Suprapubic skin (tissue), 4 donors: ENCODE data around the gene PLCL1. TPM values are rescaled to one million over a fixed set of nuclear protein-coding genes. Genes with fewer than 3 reads are reported as not detected.

Experiments used
- DNase-seq, 2 donors: peaks; one replicate each; pipeline ENCODE4 v3.0.0-alpha.2; 2019; ENCODE audit warnings: low spot score in 2 of 2
- H3K27ac ChIP-seq: fragments of 200-600 bp; sonication (generic); one replicate; pipeline ENCODE4 v1.5.1; 2019
- H3K27me3 ChIP-seq: fragments of 200-600 bp; sonication (generic); one replicate; pipeline ENCODE4 v1.5.1; 2019
- H3K36me3 ChIP-seq: fragments of 200-600 bp; sonication (generic); one replicate; pipeline ENCODE4 v1.5.1; 2019
- H3K4me1 ChIP-seq: fragments of 200-600 bp; sonication (generic); one replicate; pipeline ENCODE4 v1.5.1; 2019
- H3K4me3 ChIP-seq: fragments of 200-600 bp; sonication (generic); one replicate; pipeline ENCODE4 v1.5.1; 2019; ENCODE audit warnings: mild to moderate bottlenecking
- H3K9me3 ChIP-seq: fragments of 200-600 bp; sonication (generic); one replicate; pipeline ENCODE4 v1.5.1; 2019
- EP300 ChIP-seq: sonication (generic); formaldehyde crosslinking; IDR thresholded peaks from one replicate; pipeline ENCODE4 v1.6.1; 2017; ENCODE audit warnings: antibody characterized with exemption
- POLR2A ChIP-seq, 2 donors: fragments of 450-650 bp; IDR thresholded peaks; one replicate each; pipeline ENCODE4 v1.6.1; 2017; ENCODE audit warnings: antibody characterized with exemption in 2 of 2, mild to moderate bottlenecking in 2 of 2, moderate library complexity in 2 of 2
- POLR2AphosphoS5 ChIP-seq, 3 donors: sonication (generic); formaldehyde crosslinking; IDR thresholded peaks; one replicate each; pipeline ENCODE4 v1.6.1; 2017; ENCODE audit warnings: antibody characterized with exemption in 3 of 3
- WGBS: methylation state at CpG from one replicate; pipeline ENCODE4 v1.1.5; 2018; 5-methylcytosine and 5-hydroxymethylcytosine counted together
- total RNA-seq, 4 donors: library from RNA; depleted of rRNA; stranded (reverse); fragments of >200 nt; gene quantifications; one replicate each; pipeline ENCODE4 v1.1.0, GENCODE V29; 2016
- TF ChIP-seq, protein P1 (sequence below), 2 donors: fragments of 200-600 bp in 1 of 2; fragments of 450-650 bp in 1 of 2; sonication (generic) in 1 of 2; IDR thresholded peaks; one replicate each; pipeline ENCODE4 v1.5.1; 2016 to 2019; ENCODE audit warnings: antibody characterized with exemption in 2 of 2, mild to moderate bottlenecking in 1 of 2, moderate library complexity in 1 of 2

PLCL1 gene
- total RNA-seq, 4 donors from 2014 or later = 2.4 to 2.6 (median 2.5) TPM

DNA sequence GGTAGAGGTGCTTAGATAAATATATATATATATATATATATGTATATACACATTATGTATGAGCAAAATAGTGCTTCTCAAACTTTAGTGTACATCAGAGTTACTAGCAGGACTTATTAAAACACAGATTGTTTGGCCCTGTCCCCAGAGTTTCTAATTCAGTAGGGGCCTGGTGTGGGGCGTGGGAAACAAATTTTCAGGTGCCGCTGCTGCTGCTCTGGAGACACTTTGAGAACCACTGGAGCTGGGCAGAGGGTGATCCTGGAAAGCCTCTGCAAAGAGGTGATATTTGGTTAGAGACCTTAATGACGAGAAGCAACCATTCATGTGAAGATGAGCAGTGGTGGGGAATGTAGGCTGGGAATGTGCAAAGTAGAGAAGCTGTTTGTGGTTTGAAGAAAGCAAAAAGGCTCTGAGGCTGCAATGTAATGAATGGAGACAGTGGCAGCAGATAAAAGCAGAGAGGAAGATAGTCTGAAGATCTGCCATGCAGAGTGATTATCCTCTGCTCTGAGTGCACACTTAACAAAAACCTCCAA is 142.9 kb downstream of the PLCL1 start:
- H3K36me3 ChIP-seq = no peaks in the 10 kb centered on the region
- TF ChIP-seq POLR2AphosphoS5 (IDR thresholded peaks at IDR 0.05) (no peak), EP300 (no peak), POLR2A (IDR thresholded peaks at IDR 0.05) (no peak)
- TF ChIP-seq, protein P1, sequence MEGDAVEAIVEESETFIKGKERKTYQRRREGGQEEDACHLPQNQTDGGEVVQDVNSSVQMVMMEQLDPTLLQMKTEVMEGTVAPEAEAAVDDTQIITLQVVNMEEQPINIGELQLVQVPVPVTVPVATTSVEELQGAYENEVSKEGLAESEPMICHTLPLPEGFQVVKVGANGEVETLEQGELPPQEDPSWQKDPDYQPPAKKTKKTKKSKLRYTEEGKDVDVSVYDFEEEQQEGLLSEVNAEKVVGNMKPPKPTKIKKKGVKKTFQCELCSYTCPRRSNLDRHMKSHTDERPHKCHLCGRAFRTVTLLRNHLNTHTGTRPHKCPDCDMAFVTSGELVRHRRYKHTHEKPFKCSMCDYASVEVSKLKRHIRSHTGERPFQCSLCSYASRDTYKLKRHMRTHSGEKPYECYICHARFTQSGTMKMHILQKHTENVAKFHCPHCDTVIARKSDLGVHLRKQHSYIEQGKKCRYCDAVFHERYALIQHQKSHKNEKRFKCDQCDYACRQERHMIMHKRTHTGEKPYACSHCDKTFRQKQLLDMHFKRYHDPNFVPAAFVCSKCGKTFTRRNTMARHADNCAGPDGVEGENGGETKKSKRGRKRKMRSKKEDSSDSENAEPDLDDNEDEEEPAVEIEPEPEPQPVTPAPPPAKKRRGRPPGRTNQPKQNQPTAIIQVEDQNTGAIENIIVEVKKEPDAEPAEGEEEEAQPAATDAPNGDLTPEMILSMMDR (IDR thresholded peaks at IDR 0.05) = no peak
- WGBS = 89% methylated on average over 3 of the region's 3 CpGs

GRCh38 chr2:197949224-197949623 is 144.8 kb downstream of the PLCL1 start:
- Histone ChIP-seq H3K4me3 (no peak overlapping the region), H3K4me1 (peaks cover 4% of the 10 kb centered on the region), H3K36me3 (no peaks in the 10 kb centered on the region), H3K27ac (no peak overlapping the region), H3K27me3 (no peaks in the 10 kb centered on the region), H3K9me3 (no peaks in the 10 kb centered on the region)
- no peak for DNase-seq
- TF ChIP-seq POLR2A (IDR thresholded peaks at IDR 0.05) (no peak), POLR2AphosphoS5 (IDR thresholded peaks at IDR 0.05) (no peak), EP300 (no peak)
- TF ChIP-seq, protein P1 (IDR thresholded peaks at IDR 0.05) = no peak

More for the DNA sequence above, 142.9 kb downstream of the PLCL1 start:
- no peak for DNase-seq
- Histone ChIP-seq H3K4me3 (no peak overlapping the region), H3K27me3 (no peaks in the 10 kb centered on the region), H3K4me1 (peaks cover 4% of the 10 kb centered on the region), H3K27ac (no peak overlapping the region), H3K9me3 (no peaks in the 10 kb centered on the region)

DNA sequence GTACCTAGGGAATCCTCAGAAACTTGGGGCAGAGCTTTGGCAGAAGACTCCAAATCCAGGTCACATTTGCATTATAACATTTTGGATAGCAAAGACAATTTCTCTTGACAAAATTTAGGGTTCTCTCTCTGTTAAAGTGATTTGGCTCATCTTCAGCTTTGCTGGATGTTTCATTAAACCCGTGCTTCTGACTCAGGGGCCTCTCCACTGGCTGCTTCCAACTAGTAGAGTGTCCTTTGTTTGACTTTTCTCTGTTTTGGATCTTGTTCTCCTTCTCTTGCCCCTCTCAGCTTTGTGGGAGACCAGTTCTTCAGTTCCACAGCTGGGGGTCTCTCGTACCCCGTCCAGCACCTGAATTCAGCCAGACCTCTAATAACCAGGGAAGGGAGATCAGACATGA is 145.6 kb downstream of the PLCL1 start:
- WGBS = 92% methylated on average over 3 of the region's 3 CpGs
- H3K27me3 ChIP-seq = no peaks in the 10 kb centered on the region
- peaks cover 4% of the 10 kb centered on the region for H3K4me1 ChIP-seq
- H3K4me3 ChIP-seq = no peak overlapping the region
- no peaks in the 10 kb centered on the region for H3K9me3 ChIP-seq
- no peak for DNase-seq
- TF ChIP-seq, protein P1 (IDR thresholded peaks at IDR 0.05) = no peak
- TF ChIP-seq POLR2A (IDR thresholded peaks at IDR 0.05) (no peak), EP300 (no peak), POLR2AphosphoS5 (IDR thresholded peaks at IDR 0.05) (no peak)
- no peak overlapping the region for H3K27ac ChIP-seq
- no peaks in the 10 kb centered on the region for H3K36me3 ChIP-seq

GRCh38 chr2:197950724-197951123 is 146.3 kb downstream of the PLCL1 start:
- DNase-seq = no peak
- no peak overlapping the region for H3K4me3 ChIP-seq
- no peaks in the 10 kb centered on the region for H3K9me3 ChIP-seq
- TF ChIP-seq POLR2A (IDR thresholded peaks at IDR 0.05) (no peak), POLR2AphosphoS5 (IDR thresholded peaks at IDR 0.05) (no peak), EP300 (no peak)
- TF ChIP-seq, protein P1 (IDR thresholded peaks at IDR 0.05) = no peak
- H3K27ac ChIP-seq = no peak overlapping the region
- no peaks in the 10 kb centered on the region for H3K27me3 ChIP-seq
- 52% methylated on average over 1 of the region's 1 CpG for WGBS
- no peaks in the 10 kb centered on the region for H3K36me3 ChIP-seq
- peaks cover 4% of the 10 kb centered on the region for H3K4me1 ChIP-seq

DNA sequence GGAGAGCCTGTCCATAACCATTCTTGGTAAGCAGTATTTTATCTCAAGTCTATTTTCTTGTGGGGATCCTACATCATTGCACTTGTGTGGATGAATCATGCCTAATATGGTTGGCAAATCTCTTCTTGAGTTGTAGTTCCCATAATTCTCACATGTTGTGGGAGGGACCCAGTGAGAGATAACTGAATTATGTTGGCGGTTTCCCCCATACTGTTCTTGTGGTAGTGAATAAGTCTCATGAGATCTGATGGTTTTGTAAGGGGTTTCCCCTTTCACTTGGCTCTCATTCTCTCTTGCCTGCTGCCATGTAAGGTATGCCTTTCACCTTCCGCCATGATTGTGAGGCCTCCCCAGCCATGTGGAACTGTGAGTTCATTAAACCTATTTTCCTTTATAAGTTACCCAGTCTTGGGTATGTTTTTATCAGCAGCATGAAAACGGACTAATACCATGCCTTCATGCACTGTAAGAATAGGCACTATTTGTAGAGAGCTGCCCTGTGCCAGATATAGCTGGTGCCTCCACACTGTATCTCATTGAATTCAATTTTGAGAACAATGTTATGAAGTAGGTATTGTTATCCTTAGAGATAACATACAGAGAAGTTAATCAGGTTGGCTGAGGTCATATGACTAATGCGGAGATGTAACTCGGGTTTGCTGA is 148.3 kb downstream of the PLCL1 start:
- Histone ChIP-seq H3K4me1 (no peaks in the 10 kb centered on the region), H3K4me3 (no peak overlapping the region), H3K27me3 (no peaks in the 10 kb centered on the region), H3K36me3 (no peaks in the 10 kb centered on the region), H3K27ac (no peak overlapping the region), H3K9me3 (no peaks in the 10 kb centered on the region)
- WGBS = 95% methylated on average over 5 of the region's 5 CpGs
- TF ChIP-seq EP300 (no peak), POLR2AphosphoS5 (IDR thresholded peaks at IDR 0.05) (no peak), POLR2A (IDR thresholded peaks at IDR 0.05) (no peak)
- TF ChIP-seq, protein P1 (IDR thresholded peaks at IDR 0.05) = no peak
- no peak for DNase-seq
